Measurements from ENCODE around the gene BHLHA9.

BHLHA9 gene

GRCh38 chr17:1272701-1273100, 2.5 kb downstream of the BHLHA9 start:
- TF ChIP-seq CTCF (conservative IDR thresholded peaks at IDR 0.05), result no peak
- no peak overlapping the region for H3K27ac ChIP-seq

- no peak for TF ChIP-seq CTCF (conservative IDR thresholded peaks at IDR 0.05)
- H3K27ac ChIP-seq, result no peak overlapping the region
These were observed 3.4 kb downstream of the BHLHA9 start for GRCh38 chr17:1273492-1274244.

GRCh38 chr17:1274245-1274608, 4.0 kb downstream of the BHLHA9 start:
- no peak overlapping the region for H3K27ac ChIP-seq
- TF ChIP-seq CTCF (conservative IDR thresholded peaks at IDR 0.05), result no peak

GRCh38 chr17:1275205-1275961, 5.1 kb downstream of the BHLHA9 start:
- no peak for TF ChIP-seq CTCF (conservative IDR thresholded peaks at IDR 0.05)
- no peak overlapping the region for H3K27ac ChIP-seq

GRCh38 chr17:1275962-1276736, 5.9 kb downstream of the BHLHA9 start:
- TF ChIP-seq CTCF (conservative IDR thresholded peaks at IDR 0.05), result peak; percentile 93

GRCh38 chr17:1280652-1281051, 10.4 kb downstream of the BHLHA9 start:
- no peak overlapping the region for H3K27ac ChIP-seq
- no peak for TF ChIP-seq CTCF (conservative IDR thresholded peaks at IDR 0.05)

More at GRCh38 chr17:1275962-1276736, 5.9 kb downstream of the BHLHA9 start:
- H3K27ac ChIP-seq, result no peak overlapping the region

All from VCaP (cell line).